ENCODE data around the gene RFPL2. TPM values are rescaled to one million over a fixed set of nuclear protein-coding genes. Genes with fewer than 3 reads are reported as not detected.

The RFPL2 gene
- not detected in 2 replicates for total RNA-seq

DNA sequence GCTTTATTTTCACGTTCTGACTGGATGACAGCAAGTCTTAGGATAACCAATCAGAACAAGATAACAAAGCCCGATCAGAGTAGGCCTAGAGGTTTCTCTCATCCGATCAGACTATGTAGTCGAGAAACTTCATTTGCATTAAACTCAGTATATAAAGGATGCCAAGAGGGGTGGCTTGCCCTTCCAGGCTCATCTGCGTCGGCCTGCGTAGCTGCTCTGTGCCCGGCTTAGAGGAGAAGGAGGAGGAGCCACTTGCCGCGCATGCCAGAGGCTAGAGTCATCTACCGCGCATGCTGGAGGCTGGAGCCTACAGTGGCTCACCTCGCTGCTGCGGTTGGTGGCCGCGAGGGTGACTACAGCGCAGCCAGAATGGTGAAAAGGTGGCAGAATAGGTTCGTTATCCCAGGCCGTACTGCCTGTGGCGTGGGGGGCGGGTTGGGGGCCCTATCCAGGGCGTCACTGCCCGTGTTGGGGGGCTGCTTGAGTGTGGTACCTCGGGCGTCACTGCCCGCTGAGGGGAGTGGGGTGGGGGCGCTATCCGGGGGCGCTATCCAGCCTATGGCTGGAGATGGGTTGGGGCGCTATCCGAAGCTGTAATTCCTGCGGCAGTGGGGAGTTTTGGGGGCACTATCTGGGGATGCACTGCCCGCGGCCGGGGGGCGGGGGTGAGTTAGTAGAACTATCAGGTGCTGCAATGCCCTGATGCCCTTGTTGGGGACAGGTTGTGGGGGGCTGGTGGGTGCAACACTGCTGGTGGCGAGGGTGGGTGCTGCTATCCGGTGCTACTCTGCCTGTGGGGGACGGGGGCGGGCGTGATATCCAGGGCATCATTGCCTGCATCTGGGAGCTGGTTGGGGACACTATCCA lies at the start of gene RFPL2:
TSS of gene RFPL2 (minus strand) at position 218 of the 867 bp plus-strand sequence. CDS start 2,622 bp downstream, outside the sequence.

DNA sequence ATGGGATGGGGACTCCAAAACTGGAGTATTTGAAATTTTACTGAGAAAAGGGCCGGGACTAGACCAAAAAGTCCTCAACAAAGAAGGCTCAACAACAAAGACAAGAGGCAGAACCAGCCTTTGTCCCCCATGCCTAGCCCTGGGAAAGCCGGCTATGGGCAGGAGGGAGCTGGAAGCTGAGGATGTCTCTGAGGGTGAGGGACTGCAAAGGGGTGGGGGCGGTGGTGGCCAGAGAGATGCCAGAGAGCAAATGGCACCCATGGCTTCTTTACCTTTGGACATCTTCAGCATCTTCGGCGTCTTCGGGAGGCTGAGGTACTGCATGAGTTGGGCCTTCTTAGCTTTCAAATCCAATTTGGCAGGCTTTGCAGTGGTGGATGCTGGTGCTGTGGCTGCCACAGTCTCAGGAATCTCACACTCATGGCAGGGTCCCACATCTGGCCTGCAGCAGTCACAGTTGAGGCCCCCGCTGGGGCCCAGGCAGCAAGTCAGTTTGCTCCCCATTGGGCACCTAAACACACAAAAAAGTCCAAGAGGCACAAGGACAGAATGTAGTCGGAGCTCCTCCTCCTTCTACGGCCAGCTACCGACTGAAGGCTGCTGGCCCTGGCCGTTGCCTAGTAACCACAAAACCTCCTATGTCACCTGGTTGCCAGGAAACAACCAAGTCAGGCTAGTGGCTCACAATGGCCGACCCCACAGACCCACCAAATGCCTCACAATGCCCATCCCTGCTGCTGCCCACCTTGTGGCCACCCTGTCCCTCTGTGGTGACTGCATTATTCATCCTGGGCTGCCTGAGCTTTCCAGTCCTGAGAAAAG lies 46.0 kb downstream of the RFPL2 start, which contains the start of gene C22orf42:
TSS of gene C22orf42 (minus strand) at position 592 of the 822 bp plus-strand sequence. CDS start at position 504, 88 bp downstream.

Other genes starting within 250 kb of the RFPL2 start
- gene SLC5A1, start 161.8 kb downstream of the RFPL2 start, total RNA-seq, result not detected in 2 replicates
- gene C22orf42, start 45.8 kb downstream of the RFPL2 start, total RNA-seq, result not detected in 2 replicates
- not detected in 2 replicates for gene SLC5A4, start 50.3 kb upstream of the RFPL2 start, total RNA-seq
- not detected in 2 replicates for gene RFPL3, start 152.8 kb upstream of the RFPL2 start, total RNA-seq
- gene RTCB, start 207.2 kb upstream of the RFPL2 start, total RNA-seq, result 99.5 and 162 TPM in 2 replicates

Measured in regular cardiac myocyte (primary cell).